KOPT-K1 (cell line): ENCODE measurements around the gene WNK3.
"Not testable (repeated sequence)": the region's sequence is repeated elsewhere in the genome, so short reads cannot be mapped to it uniquely, and the experiment has no call there.

Experiments
- H3K27ac ChIP-seq: fragments of 200-600 bp; sonication (generic); 2 replicates; pipeline ENCODE4 v1.5.1; 2016; ENCODE audit warnings: antibody characterized with exemption, mild to moderate bottlenecking, low read depth, low read length; ENCODE audit not compliant: poor library complexity, severe bottlenecking
- H3K36me3 ChIP-seq: fragments of 200-600 bp; sonication (generic); 2 replicates; pipeline ENCODE4 v1.5.1; 2017; ENCODE audit warnings: antibody characterized with exemption, mild to moderate bottlenecking, low read length, moderate library complexity; ENCODE audit not compliant: insufficient read depth
- H3K9me3 ChIP-seq: fragments of 200-600 bp; sonication (generic); 2 replicates; pipeline ENCODE4 v1.5.1; 2017; ENCODE audit warnings: antibody characterized with exemption, low read length, mild to moderate bottlenecking; ENCODE audit not compliant: insufficient read depth, poor library complexity, severe bottlenecking

WNK3 gene

DNA sequence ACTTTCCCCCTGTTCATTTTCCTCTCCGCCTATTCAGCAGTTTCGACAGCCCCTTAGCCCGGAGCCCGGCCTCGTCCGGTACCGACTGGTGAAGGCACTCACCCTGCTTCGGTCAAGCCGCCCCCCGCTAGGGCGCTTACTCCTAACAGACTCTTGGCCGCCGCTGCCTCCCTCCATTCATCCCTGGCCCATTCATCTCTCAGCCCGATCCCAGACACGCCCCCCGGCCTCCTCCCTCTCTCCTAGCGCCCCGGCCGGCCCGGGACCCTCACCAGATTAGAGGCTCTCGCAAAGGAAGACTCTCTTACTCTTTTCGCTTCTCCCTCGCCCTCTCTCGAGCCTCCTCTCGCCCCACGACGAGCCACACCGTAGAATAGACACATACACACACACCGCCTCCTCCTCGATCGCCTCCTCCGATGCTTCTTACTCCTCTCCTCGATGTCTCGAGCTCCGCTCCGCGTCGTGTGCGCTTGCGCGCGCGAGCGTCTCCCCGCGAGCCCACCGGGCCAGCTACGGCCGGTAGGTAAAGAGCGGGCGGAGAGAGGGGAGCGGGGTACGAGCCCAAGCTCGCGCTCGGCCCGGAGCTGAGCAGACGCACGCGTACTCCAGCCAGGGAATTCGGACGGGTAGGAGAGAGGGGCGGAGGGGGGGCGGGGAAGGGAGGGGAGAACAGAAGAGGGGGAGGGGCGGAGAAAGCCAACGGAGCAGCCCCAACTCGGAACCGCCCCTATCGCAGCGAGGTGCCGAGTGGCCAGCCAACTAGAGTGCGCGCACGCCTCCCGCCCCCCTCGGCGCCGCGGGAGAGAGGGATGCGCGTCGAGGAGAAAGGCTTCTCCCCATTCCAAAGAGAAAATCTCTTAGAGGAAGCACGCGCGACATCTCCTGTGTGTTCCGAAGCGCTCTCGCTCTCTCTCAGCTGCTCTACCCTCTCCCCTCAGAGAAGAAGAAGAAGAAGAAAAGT, at the start of gene WNK3:
WNK3 (minus strand) TSS at position 633 of the 964 bp plus-strand sequence.
- no peak within 1 kb of the TSS for H3K27ac ChIP-seq
- H3K36me3 ChIP-seq, result no peaks in the 10 kb centered on the region
- H3K9me3 ChIP-seq, result no peaks in the 10 kb centered on the region

DNA sequence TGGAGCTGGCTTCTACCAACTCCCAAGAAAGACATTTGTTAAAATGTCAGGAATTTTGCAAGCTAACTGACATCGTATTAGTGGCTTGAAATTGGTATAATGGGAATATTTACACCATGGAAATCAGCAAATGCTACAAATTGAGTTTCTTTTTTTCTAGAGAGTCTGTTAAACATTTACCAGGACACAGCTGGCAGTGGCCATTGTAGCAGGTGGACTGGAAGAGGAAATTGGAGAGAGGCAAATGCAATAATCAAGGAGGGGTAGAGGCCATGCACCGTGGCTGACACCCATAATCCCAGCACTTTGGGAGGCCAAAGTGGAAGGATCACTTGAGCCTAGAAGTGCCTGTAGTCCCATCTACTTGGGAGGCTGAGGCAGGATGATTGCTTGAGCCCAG, 49.4 kb upstream of the WNK3 start:
- Histone ChIP-seq H3K9me3 (no peaks in the 10 kb centered on the region), H3K27ac (no peak overlapping the region), H3K36me3 (no peaks in the 10 kb centered on the region)

DNA sequence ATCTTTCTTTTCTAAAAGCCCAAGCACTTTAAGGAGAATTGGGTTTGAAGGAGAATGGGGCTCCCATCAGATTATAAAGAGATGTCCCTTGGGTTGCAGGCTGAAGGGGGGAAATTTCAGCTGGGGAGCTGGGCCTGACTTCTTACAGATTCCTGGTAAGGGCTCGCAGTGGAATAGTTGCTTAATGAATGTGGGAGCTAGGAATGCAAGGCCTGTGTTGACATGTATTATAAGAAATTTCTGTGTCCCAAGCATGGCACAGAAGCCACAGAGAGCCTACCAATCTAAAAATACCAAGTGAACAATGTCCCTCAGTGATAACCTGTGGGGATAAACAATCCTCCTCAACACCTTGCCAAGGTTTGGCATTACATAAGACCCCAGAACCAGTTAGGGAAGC, 39.3 kb upstream of the WNK3 start:
- Histone ChIP-seq H3K36me3 (no peaks in the 10 kb centered on the region), H3K27ac (no peak overlapping the region), H3K9me3 (no peaks in the 10 kb centered on the region)

DNA sequence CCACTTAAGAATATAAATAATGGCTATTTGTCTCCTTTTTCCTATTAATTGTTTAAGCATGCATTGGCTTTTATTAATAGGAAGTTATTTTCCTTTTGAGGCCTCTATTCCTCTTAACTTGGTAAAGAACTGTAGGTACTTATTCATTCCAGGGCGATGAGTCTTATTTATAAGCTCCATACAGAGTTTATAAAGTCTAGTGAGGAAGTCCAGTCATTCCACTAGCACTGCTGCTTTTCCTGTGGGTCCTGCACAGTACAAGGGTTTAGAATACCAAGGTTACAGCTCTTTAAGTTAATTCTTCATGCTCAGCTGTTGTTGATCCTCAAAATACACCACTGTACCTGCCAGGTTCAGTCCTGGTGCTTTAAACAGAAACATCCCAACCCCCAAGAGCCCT, 28.5 kb upstream of the WNK3 start:
- H3K9me3 ChIP-seq, result no peaks in the 10 kb centered on the region
- H3K36me3 ChIP-seq, result no peaks in the 10 kb centered on the region
- no peak overlapping the region for H3K27ac ChIP-seq

DNA sequence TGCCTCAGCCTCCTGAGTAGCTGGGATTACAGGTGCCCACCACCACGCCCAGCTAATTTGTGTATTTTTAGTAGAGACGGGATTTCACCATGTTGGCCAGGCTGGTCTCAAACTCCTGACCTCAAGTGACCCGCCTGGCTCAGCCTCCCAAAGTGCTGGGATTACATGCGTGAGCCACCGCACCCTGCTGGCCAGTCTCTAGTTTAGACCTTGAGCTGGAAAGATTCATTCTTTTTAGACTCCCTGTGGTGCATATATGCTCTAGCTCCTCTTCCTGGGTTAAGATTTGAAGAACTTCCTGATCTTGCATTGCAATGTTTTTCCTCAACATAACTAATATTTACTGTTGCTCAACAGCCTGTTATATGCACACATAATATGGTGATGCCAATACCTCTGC, 26.8 kb upstream of the WNK3 start:
- not testable (repeated sequence) for H3K9me3 ChIP-seq, H3K27ac ChIP-seq, H3K36me3 ChIP-seq

DNA sequence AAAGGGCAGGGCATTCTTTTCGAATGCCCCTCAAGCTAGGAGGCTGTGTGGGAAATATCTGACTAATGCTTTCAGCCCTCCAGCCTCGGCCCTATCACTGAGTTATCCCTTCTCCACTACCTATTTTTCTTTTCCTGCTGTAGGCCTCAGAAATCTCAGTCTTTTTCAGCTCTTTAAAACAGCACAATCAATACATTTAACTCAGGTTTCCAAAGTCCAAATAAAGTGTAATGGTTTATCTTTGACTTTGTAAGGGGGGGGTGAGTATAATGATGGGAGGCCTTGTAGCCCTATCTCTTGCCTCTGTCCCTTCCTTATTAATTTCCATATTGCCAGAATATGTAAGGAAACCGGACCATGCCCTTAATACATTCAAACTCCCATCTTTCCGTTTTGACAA, 1.6 kb upstream of the WNK3 start:
- H3K36me3 ChIP-seq, result no peaks in the 10 kb centered on the region
- no peaks in the 10 kb centered on the region for H3K9me3 ChIP-seq
- no peak overlapping the region for H3K27ac ChIP-seq

DNA sequence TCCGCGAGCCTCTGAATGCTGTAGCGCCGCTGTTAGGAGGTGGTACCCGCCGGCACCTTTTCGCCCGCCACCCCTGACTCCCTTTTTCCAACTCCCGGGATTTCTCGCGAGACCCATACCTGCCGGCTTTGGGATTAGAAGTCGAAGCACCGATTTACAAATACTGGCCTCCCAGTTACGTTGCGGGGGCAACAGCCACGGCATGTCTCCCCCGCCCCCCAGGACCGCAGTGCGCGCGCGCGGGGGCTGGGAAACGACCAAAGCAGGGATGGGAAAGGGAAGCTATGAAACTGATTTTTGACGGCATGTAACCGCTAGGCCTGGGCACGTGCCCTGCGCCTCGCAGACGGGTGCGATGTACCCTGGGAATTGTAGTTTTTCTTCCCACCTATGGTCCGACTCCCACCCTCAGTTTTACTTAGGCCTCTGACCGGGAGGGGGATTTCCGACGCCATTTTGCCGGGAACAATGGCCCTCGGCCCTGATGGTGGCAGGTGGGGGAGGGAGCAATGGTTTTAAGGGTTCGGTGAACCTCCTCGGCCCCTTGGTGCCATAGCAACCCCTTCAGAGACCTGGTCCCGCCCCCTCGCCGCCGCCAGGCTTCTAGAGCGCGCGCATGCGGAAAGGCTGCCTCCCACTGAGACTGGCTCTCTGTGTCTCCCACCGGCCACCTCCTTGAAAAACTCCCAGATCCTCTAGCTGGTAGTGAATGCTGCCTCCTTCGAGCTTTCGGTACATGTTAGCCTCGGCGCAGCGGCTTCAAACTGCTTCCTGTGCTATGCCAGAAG, 772 bp upstream of the WNK3 start:
- Histone ChIP-seq H3K9me3 (no peaks in the 10 kb centered on the region), H3K36me3 (no peaks in the 10 kb centered on the region), H3K27ac (no peak overlapping the region)

DNA sequence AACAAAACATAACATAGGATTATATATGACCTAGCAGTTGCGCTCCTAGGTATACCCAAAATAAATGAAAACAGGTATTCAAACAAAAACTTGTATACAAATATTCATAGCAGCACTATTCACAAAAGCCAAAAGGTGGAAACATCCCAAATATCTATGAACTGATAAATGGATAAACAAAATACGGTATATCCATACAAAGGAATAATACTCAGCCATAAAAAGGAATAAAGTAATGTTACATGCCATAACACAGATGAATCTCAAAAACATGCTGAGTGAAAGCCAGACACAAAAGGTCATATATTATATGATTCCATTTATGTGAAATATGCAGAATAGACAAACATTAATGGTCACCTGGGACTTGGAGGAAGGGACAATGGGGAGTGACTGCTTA, 5.2 kb downstream of the WNK3 start:
- no peaks in the 10 kb centered on the region for H3K36me3 ChIP-seq

DNA sequence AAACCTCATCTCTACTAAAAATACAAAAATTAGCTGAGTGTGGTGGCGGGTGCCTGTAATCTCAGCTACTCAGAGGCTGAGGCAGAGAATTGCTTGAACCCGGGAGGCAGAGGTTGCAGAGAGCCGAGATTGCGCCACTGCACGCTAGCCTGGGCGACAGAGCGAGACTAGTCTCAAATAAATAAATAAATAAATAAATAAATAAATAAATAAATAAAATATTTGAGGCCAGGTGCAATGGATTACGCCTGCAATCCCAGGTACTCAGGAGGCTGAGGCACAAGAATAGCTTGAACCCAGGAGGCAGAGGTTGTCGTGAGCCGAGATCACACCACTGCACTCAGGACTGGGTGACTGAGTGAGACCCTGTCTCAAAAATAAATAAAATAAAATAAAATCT, 20.5 kb downstream of the WNK3 start:
- H3K27ac ChIP-seq, H3K36me3 ChIP-seq, H3K9me3 ChIP-seq: not testable (repeated sequence)

More for the DNA sequence above, 5.2 kb downstream of the WNK3 start:
- no peaks in the 10 kb centered on the region for H3K9me3 ChIP-seq
- H3K27ac ChIP-seq, result no peak overlapping the region

DNA sequence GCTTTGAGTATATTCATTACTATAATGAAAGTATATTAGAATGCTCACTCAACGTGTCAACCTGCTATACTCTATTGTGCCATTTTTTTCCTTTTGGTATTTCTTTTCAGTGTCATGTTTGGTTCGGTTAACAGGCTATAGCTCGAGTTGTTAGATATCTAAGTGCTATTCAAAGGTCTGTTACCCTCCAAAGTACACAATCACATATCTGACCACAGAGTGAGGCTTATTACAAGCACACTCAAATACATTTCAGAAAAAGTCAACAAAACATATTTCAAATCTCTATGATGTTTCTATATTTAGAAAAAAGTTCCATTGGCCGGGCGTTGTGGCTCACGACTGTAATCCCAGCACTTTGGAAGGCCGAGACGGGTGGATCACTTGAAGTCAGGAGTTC, 32.8 kb downstream of the WNK3 start:
- Histone ChIP-seq H3K27ac (no peak overlapping the region), H3K9me3 (no peaks in the 10 kb centered on the region), H3K36me3 (no peaks in the 10 kb centered on the region)

DNA sequence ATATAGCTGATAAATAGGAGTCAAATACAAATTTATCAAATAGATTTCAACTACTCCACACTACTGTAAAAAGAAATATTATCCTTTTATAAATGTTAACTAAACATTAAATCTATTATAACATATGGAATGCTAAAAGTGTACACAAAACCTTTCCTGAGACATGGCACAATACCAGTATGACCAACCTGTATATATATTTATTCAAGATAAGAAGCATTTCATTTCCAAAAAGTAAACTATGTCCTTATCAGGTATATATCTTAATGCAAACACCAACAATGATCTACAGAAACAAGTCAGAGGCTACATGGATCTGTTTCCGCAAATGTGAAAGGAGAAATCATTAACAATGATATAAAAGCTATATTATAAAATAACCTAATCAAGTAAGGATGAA, 37.8 kb downstream of the WNK3 start:
- no peaks in the 10 kb centered on the region for H3K36me3 ChIP-seq
- H3K9me3 ChIP-seq, result no peaks in the 10 kb centered on the region
- no peak overlapping the region for H3K27ac ChIP-seq

DNA sequence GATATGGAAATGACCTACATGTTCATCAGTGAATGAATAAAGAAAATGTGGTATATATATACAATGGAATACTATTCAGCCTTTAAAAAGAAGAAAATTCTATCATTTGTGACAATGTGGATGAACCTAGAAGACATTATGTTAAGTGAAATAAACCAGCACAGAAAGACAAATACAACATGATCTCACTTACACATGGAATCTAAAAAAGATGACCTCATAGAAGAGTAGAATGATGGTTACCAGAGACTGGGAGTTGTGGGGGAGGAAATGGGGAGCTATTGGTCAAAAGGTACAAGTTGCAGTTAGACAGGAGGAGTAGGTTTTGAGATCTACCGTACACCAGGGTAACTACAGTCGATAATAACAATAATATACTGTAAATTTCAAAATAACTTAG, 51.5 kb downstream of the WNK3 start:
- Histone ChIP-seq H3K36me3 (no peaks in the 10 kb centered on the region), H3K9me3 (no peaks in the 10 kb centered on the region), H3K27ac (no peak overlapping the region)

DNA sequence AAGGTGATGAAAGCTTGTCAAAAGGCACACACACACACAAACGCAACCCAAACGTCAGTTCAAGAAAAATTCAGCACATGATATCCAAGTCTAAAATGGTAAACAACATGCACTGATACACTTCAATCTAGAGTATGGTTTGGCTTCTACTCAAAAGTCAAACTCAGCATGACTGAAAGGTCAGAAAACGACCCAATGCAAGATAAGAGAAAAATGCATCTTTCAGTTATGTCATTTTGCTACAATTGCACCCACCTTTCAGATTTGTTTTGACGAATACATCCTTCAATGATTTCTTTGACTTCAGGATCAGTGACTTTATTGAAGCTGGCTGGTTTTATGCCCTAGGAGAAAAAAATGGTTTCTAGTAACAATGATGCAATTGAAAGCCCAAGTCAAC, 56.3 kb downstream of the WNK3 start:
- Histone ChIP-seq H3K36me3 (no peaks in the 10 kb centered on the region), H3K27ac (no peak overlapping the region), H3K9me3 (no peaks in the 10 kb centered on the region)

DNA sequence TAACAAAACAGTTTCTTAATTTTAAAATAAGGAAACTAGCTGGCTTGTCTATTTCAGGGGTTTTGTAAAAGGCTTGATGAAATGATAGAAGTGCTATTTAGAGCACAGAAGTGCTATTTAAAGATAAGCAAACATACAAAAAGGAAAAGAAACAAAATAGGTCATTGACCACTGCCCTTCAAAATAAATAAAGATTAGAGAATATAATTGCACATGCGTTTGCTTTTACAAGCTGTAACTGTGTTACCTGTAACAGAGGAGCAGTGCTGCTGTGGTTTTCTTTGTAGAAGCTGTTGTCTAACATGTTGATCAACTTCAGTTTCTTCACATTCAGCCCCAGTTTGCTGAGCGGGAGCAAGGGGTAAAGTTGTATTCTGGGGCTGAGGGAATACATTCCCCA, 63.5 kb downstream of the WNK3 start:
- no peaks in the 10 kb centered on the region for H3K36me3 ChIP-seq
- no peaks in the 10 kb centered on the region for H3K9me3 ChIP-seq
- no peak overlapping the region for H3K27ac ChIP-seq

DNA sequence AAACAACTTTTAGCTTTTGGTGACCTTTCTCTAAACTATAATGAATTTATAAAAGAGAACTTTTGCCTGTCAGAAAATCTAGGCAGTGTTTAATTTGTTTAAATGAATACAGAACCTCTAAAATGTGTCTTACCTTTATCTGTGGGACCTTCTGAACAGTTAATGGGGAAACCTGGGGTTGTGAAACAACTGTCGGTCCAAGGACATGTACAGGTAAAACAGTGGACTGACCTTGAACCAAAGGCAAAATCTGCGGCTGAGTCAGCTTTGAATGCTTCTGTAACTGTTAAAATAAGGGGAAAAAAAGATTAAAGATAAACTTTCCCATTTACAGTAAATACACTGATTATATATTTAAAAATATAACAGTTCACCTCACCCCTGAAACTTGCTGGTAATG, 65.1 kb downstream of the WNK3 start:
- Histone ChIP-seq H3K9me3 (no peaks in the 10 kb centered on the region), H3K36me3 (no peaks in the 10 kb centered on the region), H3K27ac (no peak overlapping the region)
